Measurements from ENCODE around the gene PJVK. TPM values are rescaled to one million over a fixed set of nuclear protein-coding genes. Genes with fewer than 3 reads are reported as not detected.

Gene PJVK
- total and polyA plus RNA-seq, 9 of the 15 experiments (the other 6 are each of a cell fraction or from before 2014, with no cell fraction given), result 0.11 to 1.5 (median 0.73) TPM

- no peak for TF ChIP-seq HMGXB4 (CRISPR knock-in tag; IDR thresholded peaks at IDR 0.05)
- no peak for TF ChIP-seq TFAM (CRISPR knock-in tag; conservative IDR thresholded peaks at IDR 0.05)
- TF ChIP-seq SAFB2 (IDR thresholded peaks at IDR 0.05; ENCODE audit: borderline replicate concordance, low read depth, low read length, severe bottlenecking), result no peak
- TF ChIP-seq ZNF316 (IDR thresholded peaks at IDR 0.05), result peak; percentile 60
- TF ChIP-seq RBM15 (IDR thresholded peaks at IDR 0.05; ENCODE audit: insufficient read depth, low read length), result no peak
- no peak for TF ChIP-seq CBFA2T3 (IDR thresholded peaks at IDR 0.05)
- TF ChIP-seq MXI1 (IDR thresholded peaks at IDR 0.05; ENCODE audit: low read depth, low read length), result peak; percentile 79
- no peak; the same call in 1 of the 2 replicates for TF ChIP-seq AFF4 (CRISPR knock-in tag; IDR thresholded peaks at IDR 0.05)
- peak; percentile 12; the same call in 1 of the 2 replicates for TF ChIP-seq GATA2 (CRISPR knock-in tag; IDR thresholded peaks at IDR 0.05)
- TF ChIP-seq HMG20A (CRISPR knock-in tag; conservative IDR thresholded peaks at IDR 0.05), result 0 out of 2 replicates have a peak, but pooled peaks have one; percentile 5
- TF ChIP-seq NFIC (IDR thresholded peaks at IDR 0.05), result peak; percentile 18; the same call in 1 of the 2 replicates
- TF ChIP-seq, protein P1, sequence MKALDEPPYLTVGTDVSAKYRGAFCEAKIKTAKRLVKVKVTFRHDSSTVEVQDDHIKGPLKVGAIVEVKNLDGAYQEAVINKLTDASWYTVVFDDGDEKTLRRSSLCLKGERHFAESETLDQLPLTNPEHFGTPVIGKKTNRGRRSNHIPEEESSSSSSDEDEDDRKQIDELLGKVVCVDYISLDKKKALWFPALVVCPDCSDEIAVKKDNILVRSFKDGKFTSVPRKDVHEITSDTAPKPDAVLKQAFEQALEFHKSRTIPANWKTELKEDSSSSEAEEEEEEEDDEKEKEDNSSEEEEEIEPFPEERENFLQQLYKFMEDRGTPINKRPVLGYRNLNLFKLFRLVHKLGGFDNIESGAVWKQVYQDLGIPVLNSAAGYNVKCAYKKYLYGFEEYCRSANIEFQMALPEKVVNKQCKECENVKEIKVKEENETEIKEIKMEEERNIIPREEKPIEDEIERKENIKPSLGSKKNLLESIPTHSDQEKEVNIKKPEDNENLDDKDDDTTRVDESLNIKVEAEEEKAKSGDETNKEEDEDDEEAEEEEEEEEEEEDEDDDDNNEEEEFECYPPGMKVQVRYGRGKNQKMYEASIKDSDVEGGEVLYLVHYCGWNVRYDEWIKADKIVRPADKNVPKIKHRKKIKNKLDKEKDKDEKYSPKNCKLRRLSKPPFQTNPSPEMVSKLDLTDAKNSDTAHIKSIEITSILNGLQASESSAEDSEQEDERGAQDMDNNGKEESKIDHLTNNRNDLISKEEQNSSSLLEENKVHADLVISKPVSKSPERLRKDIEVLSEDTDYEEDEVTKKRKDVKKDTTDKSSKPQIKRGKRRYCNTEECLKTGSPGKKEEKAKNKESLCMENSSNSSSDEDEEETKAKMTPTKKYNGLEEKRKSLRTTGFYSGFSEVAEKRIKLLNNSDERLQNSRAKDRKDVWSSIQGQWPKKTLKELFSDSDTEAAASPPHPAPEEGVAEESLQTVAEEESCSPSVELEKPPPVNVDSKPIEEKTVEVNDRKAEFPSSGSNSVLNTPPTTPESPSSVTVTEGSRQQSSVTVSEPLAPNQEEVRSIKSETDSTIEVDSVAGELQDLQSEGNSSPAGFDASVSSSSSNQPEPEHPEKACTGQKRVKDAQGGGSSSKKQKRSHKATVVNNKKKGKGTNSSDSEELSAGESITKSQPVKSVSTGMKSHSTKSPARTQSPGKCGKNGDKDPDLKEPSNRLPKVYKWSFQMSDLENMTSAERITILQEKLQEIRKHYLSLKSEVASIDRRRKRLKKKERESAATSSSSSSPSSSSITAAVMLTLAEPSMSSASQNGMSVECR (CRISPR knock-in tag; IDR thresholded peaks at IDR 0.05), result peak; percentile 76
- peak; percentile 89 for TF ChIP-seq CTBP1 (IDR thresholded peaks at IDR 0.05; ENCODE audit: borderline replicate concordance)
- peak; percentile 88 to 95 for TF ChIP-seq E2F6 (IDR thresholded peaks at IDR 0.05; ENCODE audit: borderline replicate concordance in 1 of 2, extremely low read depth in 1 of 2, insufficient read depth in 1 of 2, insufficient read length in 1 of 2, low read depth in 1 of 2, low read length in 1 of 2, poor library complexity in 1 of 2, severe bottlenecking in 1 of 2)
- no peak for TF ChIP-seq MEF2A (IDR thresholded peaks at IDR 0.05; ENCODE audit: control insufficient read depth, low read depth, low read length)
Observed at GRCh38 chr2:178478439-178479274, 27.5 kb downstream of the PJVK start, which contains the start of gene FKBP7 (continued).

Measured in K562 (cell line).